DND-41 (cell line): ENCODE results near the gene ITGA1.

Source experiments
- EZH2 ChIP-seq: IDR thresholded peaks from 3 replicates; pipeline ENCODE4 v1.6.1; 2012; ENCODE audit warnings: borderline replicate concordance, low read depth, mild to moderate bottlenecking, moderate library complexity, low read length, inconsistent platforms; ENCODE audit not compliant: severe bottlenecking
- TF ChIP-seq, protein P1 (sequence below): IDR thresholded peaks from 2 replicates; pipeline ENCODE4 v1.5.1; 2012; ENCODE audit warnings: borderline replicate concordance, low read length, moderate library complexity, mild to moderate bottlenecking; ENCODE audit not compliant: poor library complexity, severe bottlenecking; ENCODE audit errors: extremely low read depth

DNA sequence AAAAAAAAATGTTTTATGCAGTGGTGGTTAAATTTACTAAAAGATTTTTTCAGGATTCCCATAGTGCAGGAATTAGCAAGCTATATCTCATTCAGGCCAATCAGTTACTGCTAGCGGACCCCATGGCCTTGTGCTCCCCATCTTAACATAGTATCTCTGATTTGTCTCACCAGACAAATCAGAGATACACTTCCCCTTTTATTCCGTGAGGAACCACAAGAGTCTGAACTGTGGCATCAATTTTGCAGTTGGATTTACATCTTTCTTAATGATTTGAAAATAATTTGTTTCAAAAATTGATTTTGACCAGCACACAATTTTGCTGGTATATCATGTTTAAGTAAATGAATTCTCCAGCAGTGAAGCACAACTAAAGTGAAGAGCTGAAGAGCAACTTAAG lies 17.9 kb downstream of the ITGA1 start:
- TF ChIP-seq, protein P1, sequence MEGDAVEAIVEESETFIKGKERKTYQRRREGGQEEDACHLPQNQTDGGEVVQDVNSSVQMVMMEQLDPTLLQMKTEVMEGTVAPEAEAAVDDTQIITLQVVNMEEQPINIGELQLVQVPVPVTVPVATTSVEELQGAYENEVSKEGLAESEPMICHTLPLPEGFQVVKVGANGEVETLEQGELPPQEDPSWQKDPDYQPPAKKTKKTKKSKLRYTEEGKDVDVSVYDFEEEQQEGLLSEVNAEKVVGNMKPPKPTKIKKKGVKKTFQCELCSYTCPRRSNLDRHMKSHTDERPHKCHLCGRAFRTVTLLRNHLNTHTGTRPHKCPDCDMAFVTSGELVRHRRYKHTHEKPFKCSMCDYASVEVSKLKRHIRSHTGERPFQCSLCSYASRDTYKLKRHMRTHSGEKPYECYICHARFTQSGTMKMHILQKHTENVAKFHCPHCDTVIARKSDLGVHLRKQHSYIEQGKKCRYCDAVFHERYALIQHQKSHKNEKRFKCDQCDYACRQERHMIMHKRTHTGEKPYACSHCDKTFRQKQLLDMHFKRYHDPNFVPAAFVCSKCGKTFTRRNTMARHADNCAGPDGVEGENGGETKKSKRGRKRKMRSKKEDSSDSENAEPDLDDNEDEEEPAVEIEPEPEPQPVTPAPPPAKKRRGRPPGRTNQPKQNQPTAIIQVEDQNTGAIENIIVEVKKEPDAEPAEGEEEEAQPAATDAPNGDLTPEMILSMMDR = no peak
- TF ChIP-seq EZH2 = no peak
